Endothelial cell (in vitro differentiated cells): ENCODE data around the gene TFG. TPM values are rescaled to one million over a fixed set of nuclear protein-coding genes. Genes with fewer than 3 reads are reported as not detected.

ENCODE experiments used
- DNase-seq: peaks from one replicate; pipeline ENCODE4 v3.0.0; 2021; ENCODE audit warnings: low spot score
- H3K27ac Mint-ChIP-seq: one replicate; pipeline ENCODE4 v1.8.0; 2021; ENCODE audit warnings: mixed read lengths, inconsistent platforms; ENCODE audit not compliant: unreplicated experiment
- H3K27me3 Mint-ChIP-seq: one replicate; pipeline ENCODE4 v1.8.0; 2021; ENCODE audit warnings: mild to moderate bottlenecking, moderate library complexity, mixed read lengths, inconsistent platforms; ENCODE audit not compliant: unreplicated experiment
- H3K36me3 Mint-ChIP-seq: one replicate; pipeline ENCODE4 v1.8.0; 2021; ENCODE audit warnings: mild to moderate bottlenecking, low read depth, mixed read lengths, inconsistent platforms; ENCODE audit not compliant: unreplicated experiment
- H3K4me1 Mint-ChIP-seq: one replicate; pipeline ENCODE4 v1.8.0; 2021; ENCODE audit warnings: mild to moderate bottlenecking, mixed read lengths, inconsistent platforms; ENCODE audit not compliant: unreplicated experiment
- H3K4me3 Mint-ChIP-seq: one replicate; pipeline ENCODE4 v1.8.0; 2021; ENCODE audit warnings: mild to moderate bottlenecking, mixed read lengths, inconsistent platforms; ENCODE audit not compliant: unreplicated experiment
- H3K9me3 Mint-ChIP-seq: one replicate; pipeline ENCODE4 v1.8.0; 2021; ENCODE audit warnings: mixed read lengths, inconsistent platforms; ENCODE audit not compliant: unreplicated experiment
- CTCF ChIP-seq: fragments of 200-600 bp; sonication (generic); IDR thresholded peaks from one replicate; pipeline ENCODE4 v1.5.0; 2021; ENCODE audit warnings: antibody characterized with exemption; ENCODE audit not compliant: unreplicated experiment
- total RNA-seq: library from RNA; stranded (reverse); fragmentation: NEBNext Ultra II Directional; extraction: Animal tissue kit (Norgen Biotek cat#: 25700); gene quantifications from one replicate; pipeline ENCODE4 v1.2.1, GENCODE V29; 2021; ENCODE audit not compliant: unreplicated experiment

Gene TFG
- total RNA-seq, 1 donor from 2014 or later, result 74.7 TPM

DNA sequence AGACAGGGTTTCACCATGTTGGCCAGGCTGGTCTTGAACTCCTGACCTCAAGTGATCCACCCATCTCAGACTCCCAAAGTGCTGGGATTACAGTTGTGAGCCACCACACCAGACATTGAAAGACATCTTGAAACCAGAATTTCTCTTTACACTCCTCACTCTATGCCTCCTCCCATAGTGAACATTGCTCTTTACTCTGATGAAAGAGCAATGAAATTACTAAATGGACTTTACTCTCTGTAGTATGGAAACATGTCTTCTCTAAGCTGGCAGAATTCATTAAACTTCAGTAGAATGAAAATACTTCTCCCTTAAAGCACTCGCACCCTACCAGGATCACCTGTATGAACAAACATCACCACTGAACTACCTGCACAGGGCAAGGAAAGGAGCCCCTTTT is 27.8 kb upstream of the TFG start:
- no peak for TF ChIP-seq CTCF
- no peaks in the 10 kb centered on the region for H3K36me3 Mint-ChIP-seq
- no peak overlapping the region for H3K27ac Mint-ChIP-seq
- DNase-seq, result no peak
- no peak overlapping the region for H3K4me3 Mint-ChIP-seq
- H3K27me3 Mint-ChIP-seq, result no peaks in the 10 kb centered on the region
- no peaks in the 10 kb centered on the region for H3K9me3 Mint-ChIP-seq
- no peaks in the 10 kb centered on the region for H3K4me1 Mint-ChIP-seq

DNA sequence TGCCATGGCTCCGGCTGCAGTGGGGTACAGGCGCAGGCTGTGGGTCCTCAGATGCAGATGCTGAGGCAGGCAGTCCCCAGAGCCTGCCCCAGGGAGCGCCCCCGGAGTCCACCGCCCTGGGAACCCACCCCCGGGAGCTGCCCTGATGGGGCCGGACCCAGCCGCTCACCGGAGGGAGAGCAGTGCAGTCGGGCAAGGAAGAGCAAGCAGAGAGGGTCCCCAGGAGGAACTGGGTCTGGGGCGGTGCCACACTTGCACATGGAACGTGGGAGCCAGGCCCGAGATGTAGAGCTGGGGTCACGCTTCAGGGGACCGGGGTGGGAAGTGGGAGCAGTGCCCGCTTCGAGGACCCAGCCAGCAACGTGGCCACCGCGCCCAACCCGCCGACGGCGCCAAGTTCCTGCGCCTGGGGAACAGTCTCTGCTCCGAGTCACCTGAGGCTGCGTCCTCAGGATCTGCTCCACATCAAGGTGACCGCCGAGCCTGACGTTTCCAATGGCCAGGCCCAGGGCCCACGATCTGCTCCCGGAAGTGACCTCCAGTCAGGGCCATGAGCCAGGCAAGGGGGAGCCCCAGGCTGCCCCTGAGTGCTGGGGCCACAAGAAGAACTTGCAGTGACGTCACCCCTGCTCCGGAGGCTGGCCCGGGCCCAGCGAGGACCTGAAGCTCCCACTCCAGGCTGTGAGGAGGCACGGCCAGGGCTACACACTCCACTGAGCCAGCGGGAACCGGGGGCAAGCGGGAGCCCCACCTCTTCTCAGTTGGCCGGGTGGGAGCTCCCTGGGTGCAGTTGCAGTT is 27.0 kb upstream of the TFG start:
- Mint-ChIP-seq H3K4me1 (no peaks in the 10 kb centered on the region), H3K4me3 (no peak overlapping the region), H3K27me3 (no peaks in the 10 kb centered on the region), H3K9me3 (no peaks in the 10 kb centered on the region), H3K27ac (no peak overlapping the region), H3K36me3 (no peaks in the 10 kb centered on the region)
- no peak for DNase-seq
- TF ChIP-seq CTCF, result no peak

DNA sequence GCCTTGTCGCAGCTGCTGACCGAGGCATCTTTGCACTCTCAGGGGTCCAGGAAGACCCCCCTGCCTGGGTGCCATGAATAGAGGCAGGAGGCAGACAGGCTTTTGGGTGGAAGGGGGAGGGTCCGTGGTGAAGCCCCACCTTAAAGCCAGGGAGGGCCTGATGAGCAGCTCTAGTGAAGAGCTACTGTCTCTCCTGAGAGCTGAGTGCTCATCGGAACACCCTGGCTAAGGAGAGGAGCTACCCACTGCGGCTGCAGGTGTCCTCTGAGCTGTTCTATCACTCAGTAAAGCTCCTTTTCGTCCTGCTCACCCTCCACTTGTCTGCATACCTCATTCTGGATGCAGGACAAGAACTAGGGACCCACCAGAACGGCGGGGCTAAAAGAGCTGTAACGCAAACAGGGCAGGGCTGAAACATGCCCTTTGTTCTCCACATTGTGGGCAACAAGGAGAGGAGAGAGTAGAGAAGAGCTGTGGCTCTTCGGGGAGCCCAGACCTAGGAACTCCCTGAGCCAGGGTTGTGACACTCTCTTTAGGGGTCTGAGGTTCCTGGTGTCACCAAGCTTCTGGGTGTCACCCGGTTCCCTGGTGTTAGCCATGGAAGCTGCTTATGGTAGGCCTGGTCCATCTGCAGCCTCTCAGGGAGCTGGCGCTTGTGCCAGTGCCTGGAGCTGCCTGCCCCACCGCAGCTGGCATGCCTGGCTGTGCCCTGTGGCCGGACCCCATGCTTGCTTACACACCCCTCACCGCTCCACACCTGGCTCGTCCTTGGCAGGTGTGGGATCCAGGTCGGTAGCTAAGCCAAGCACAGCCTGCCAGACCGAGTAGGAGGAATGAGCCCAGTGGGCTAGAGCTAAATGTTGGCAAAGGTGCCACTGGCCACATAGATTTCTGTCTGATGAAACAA is 26.2 kb upstream of the TFG start:
- no peak for TF ChIP-seq CTCF
- H3K9me3 Mint-ChIP-seq, result no peaks in the 10 kb centered on the region
- H3K27ac Mint-ChIP-seq, result no peak overlapping the region
- DNase-seq, result no peak
- H3K36me3 Mint-ChIP-seq, result no peaks in the 10 kb centered on the region
- H3K4me1 Mint-ChIP-seq, result no peaks in the 10 kb centered on the region
- H3K27me3 Mint-ChIP-seq, result no peaks in the 10 kb centered on the region
- H3K4me3 Mint-ChIP-seq, result no peak overlapping the region

- H3K36me3 Mint-ChIP-seq, result no peaks in the 10 kb centered on the region
- H3K27me3 Mint-ChIP-seq, result no peaks in the 10 kb centered on the region
- no peak overlapping the region for H3K4me3 Mint-ChIP-seq
- no peak overlapping the region for H3K27ac Mint-ChIP-seq
- no peak for DNase-seq
- no peak for TF ChIP-seq CTCF
- no peaks in the 10 kb centered on the region for H3K9me3 Mint-ChIP-seq
- no peaks in the 10 kb centered on the region for H3K4me1 Mint-ChIP-seq
Measured at GRCh38 chr3:100693225-100693624, 16.1 kb upstream of the TFG start.

GRCh38 chr3:100695696-100696095 is 13.6 kb upstream of the TFG start:
- Mint-ChIP-seq H3K9me3 (no peaks in the 10 kb centered on the region), H3K36me3 (no peaks in the 10 kb centered on the region), H3K27me3 (no peaks in the 10 kb centered on the region), H3K4me3 (no peak overlapping the region), H3K27ac (no peak overlapping the region), H3K4me1 (no peaks in the 10 kb centered on the region)
- DNase-seq, result no peak
- TF ChIP-seq CTCF, result no peak
